Ovary (tissue), 9 donors: Measurements from ENCODE around the gene IMPA2. TPM values are rescaled to one million over a fixed set of nuclear protein-coding genes. Genes with fewer than 3 reads are reported as not detected.

ENCODE experiments used
- DNase-seq, 5 donors: peaks; one replicate each; pipeline ENCODE4 v3.0.0-alpha.2; 2019 to 2020
- H3K27ac ChIP-seq, 2 donors: fragments of 200-600 bp; one replicate each; pipeline versions ENCODE4 v1.5.1 to v1.8.0; 2019 to 2022
- H3K27me3 ChIP-seq: fragments of 200-600 bp; one replicate; pipeline ENCODE4 v1.8.0; 2022
- H3K36me3 ChIP-seq: fragments of 200-600 bp; sonication (generic); one replicate; pipeline ENCODE4 v1.5.1; 2019
- H3K4me1 ChIP-seq: one replicate; pipeline ENCODE4 v1.8.1; 2013; ENCODE audit warnings: mild to moderate bottlenecking, moderate library complexity; ENCODE audit not compliant: insufficient read depth
- H3K4me3 ChIP-seq: fragments of 200-600 bp; sonication (generic); one replicate; pipeline ENCODE4 v1.5.1; 2017
- H3K9me3 ChIP-seq, 2 donors: fragments of 200-600 bp in 1 of 2; sonication (generic) in 1 of 2; one replicate each; pipeline versions ENCODE4 v1.5.1 to v1.8.1; 2013 to 2019; ENCODE audit warnings: mild to moderate bottlenecking in 1 of 2, moderate library complexity in 1 of 2
- CTCF ChIP-seq, 3 donors: fragments of 450-650 bp in 2 of 3; fragments of 200-600 bp in 1 of 3; IDR thresholded peaks; one replicate each; pipeline versions ENCODE4 v1.5.1 to v1.8.0; 2016 to 2022; ENCODE audit warnings: antibody characterized with exemption in 3 of 3, mild to moderate bottlenecking in 1 of 3
- EP300 ChIP-seq: sonication (generic); formaldehyde crosslinking; IDR thresholded peaks from one replicate; pipeline ENCODE4 v1.6.1; 2017; ENCODE audit warnings: antibody characterized with exemption
- POLR2A ChIP-seq: fragments of 450-650 bp; IDR thresholded peaks from one replicate; pipeline ENCODE4 v1.6.1; 2017; ENCODE audit warnings: antibody characterized with exemption, mild to moderate bottlenecking, moderate library complexity
- WGBS, 3 donors: extraction: QIAGEN DNeasy Blood & Tissue Kit in 1 of 3; methylation state at CpG; one replicate each; pipeline versions ENCODE4 v1.1.5 to v1.1.7; 2013 to 2017; 5-methylcytosine and 5-hydroxymethylcytosine counted together
- intact Hi-C, 4 donors: fragments of 100-400 bp; cut with DNase I; formaldehyde crosslinking; loops; one replicate each; pipeline versions ENCODE4 v1.11.0 to v1.15.1; 2022 to 2023
- polyA plus RNA-seq, 2 donors: library from polyadenylated mRNA; stranded (reverse); fragments of 200-250 nt in 1 of 2; fragments of 350-450 nt in 1 of 2; fragmentation: Illumina TruSeq in 1 of 2; extraction: RNeasy Lipid Tissue Mini Kit (QIAGEN cat#74804) in 1 of 2; gene quantifications; one replicate each; pipeline ENCODE4 v1.2.3, GENCODE V29; 2013 to 2014
- total RNA-seq, 7 donors: library from RNA; depleted of rRNA in 2 of 7; stranded (reverse); fragments of >200 nt in 2 of 7; fragmentation: NEBNext Ultra II Directional in 3 of 7; extraction: Animal tissue kit (Norgen Biotek cat#: 25700) in 3 of 7; gene quantifications; one replicate each; pipeline versions ENCODE4 v1.1.0 to v1.2.4, GENCODE V29; 2016 to 2023
- donor health status: DM: no; HTN: no; CAD: no; lungs with moderate emphysema.
- donor health status: DM: no; HTN: no; CAD: no.
- donor health status: Bipolar disorder and iron deficiency.
- donor health status: DM: yes; HTN: yes; CAD: no.
- donor health status: DM: no; HTN: no; CAD: no.
- donor health status: DM: yes; HTN: yes; CAD: no.

The IMPA2 gene
- total and polyA plus RNA-seq, 9 donors: 15.4 to 33.5 (median 21.1) TPM

- H3K9me3 ChIP-seq: no peaks in the 10 kb centered on the region
- H3K36me3 ChIP-seq: no peaks in the 10 kb centered on the region
- H3K27ac ChIP-seq: no peak overlapping the region
- no peaks in the 10 kb centered on the region for H3K27me3 ChIP-seq
- no peaks in the 10 kb centered on the region for H3K4me1 ChIP-seq
- intact Hi-C loops: no loop called here
- no peak overlapping the region for H3K4me3 ChIP-seq
- 77 to 93% (median 87%) methylated on average over 13 to 14 of the region's 14 CpGs for WGBS, 3 donors
- no peak for DNase-seq
- TF ChIP-seq POLR2A (no peak), EP300 (no peak), CTCF (IDR thresholded peaks at IDR 0.05) (no peak)
These were observed 76.2 kb downstream of the IMPA2 start for GRCh38 chr18:12057419-12058039.

GRCh38 chr18:12059334-12060181 is 78.3 kb downstream of the IMPA2 start:
- TF ChIP-seq EP300 (no peak), CTCF (IDR thresholded peaks at IDR 0.05) (no peak), POLR2A (no peak)
- DNase-seq: no peak
- no peaks in the 10 kb centered on the region for H3K9me3 ChIP-seq
- no peak overlapping the region for H3K27ac ChIP-seq
- no peaks in the 10 kb centered on the region for H3K27me3 ChIP-seq
- H3K36me3 ChIP-seq: no peaks in the 10 kb centered on the region
- no peak overlapping the region for H3K4me3 ChIP-seq
- 84 to 93% (median 90%) methylated on average over 16 of the region's 16 CpGs for WGBS, 3 donors
- intact Hi-C loops: no loop called here
- no peaks in the 10 kb centered on the region for H3K4me1 ChIP-seq

GRCh38 chr18:12060182-12060870 is 79.0 kb downstream of the IMPA2 start:
- Histone ChIP-seq H3K36me3 (no peaks in the 10 kb centered on the region), H3K27me3 (no peaks in the 10 kb centered on the region), H3K9me3 (no peaks in the 10 kb centered on the region), H3K4me1 (no peaks in the 10 kb centered on the region), H3K4me3 (no peak overlapping the region), H3K27ac (no peak overlapping the region)
- 79 to 94% (median 86%) methylated on average over 19 to 20 of the region's 20 CpGs for WGBS, 3 donors
- TF ChIP-seq EP300: no peak
- TF ChIP-seq POLR2A: no peak
- TF ChIP-seq CTCF (IDR thresholded peaks at IDR 0.05): no peak
- intact Hi-C loops: no loop called here
- no peak for DNase-seq

DNA sequence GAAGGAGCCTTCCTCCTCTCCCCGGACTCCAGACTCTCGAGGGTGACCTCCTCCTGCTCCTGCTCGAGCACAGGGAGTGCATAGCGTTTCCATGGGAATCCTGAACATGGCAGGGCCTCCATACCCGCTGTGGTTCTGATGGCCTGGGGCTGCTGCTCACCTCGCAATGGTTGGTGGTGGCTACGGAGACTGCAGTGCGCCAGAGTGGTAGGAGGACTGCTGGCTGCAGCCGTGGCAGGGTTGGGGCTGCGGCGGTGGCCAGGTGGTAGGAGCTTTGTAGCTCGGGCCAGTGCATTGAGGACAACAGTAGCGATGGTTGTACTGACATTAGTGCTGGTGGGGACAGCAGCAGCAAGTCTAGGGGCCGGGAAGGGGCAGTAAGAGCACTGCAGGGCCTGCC is 80.4 kb downstream of the IMPA2 start:
- no peak for DNase-seq
- Histone ChIP-seq H3K4me1 (no peaks in the 10 kb centered on the region), H3K36me3 (no peaks in the 10 kb centered on the region), H3K27me3 (no peaks in the 10 kb centered on the region), H3K27ac (no peak overlapping the region), H3K9me3 (no peaks in the 10 kb centered on the region), H3K4me3 (no peak overlapping the region)
- TF ChIP-seq CTCF (IDR thresholded peaks at IDR 0.05) (no peak), POLR2A (no peak), EP300 (no peak)
- WGBS, 3 donors: 85 to 92% (median 89%) methylated on average over 14 of the region's 14 CpGs
- intact Hi-C loops: no loop called here
